Mesothelial cell of epicardium (in vitro differentiated cells): ENCODE results near the gene APH1B. TPM values are rescaled to one million over a fixed set of nuclear protein-coding genes. Genes with fewer than 3 reads are reported as not detected.

Experiments
- DNase-seq, 2 experiments: peaks; one replicate each; pipeline ENCODE4 v3.0.0; 2021; ENCODE audit warnings: low spot score in 2 of 2; ENCODE audit not compliant: unreplicated experiment in 2 of 2
- H3K27ac Mint-ChIP-seq: 2 replicates; pipeline ENCODE4 v1.8.0; 2021; ENCODE audit warnings: mixed read lengths
- H3K27me3 Mint-ChIP-seq: 2 replicates; pipeline ENCODE4 v1.8.0; 2021; ENCODE audit warnings: low read depth, mixed read lengths
- H3K36me3 Mint-ChIP-seq: 2 replicates; pipeline ENCODE4 v1.8.0; 2021; ENCODE audit warnings: mixed read lengths
- H3K4me1 Mint-ChIP-seq: 2 replicates; pipeline ENCODE4 v1.8.0; 2021; ENCODE audit warnings: mixed read lengths
- H3K4me3 Mint-ChIP-seq: 2 replicates; pipeline ENCODE4 v1.8.0; 2021; ENCODE audit warnings: mild to moderate bottlenecking, moderate library complexity, mixed read lengths
- H3K9me3 Mint-ChIP-seq: 2 replicates; pipeline ENCODE4 v1.8.0; 2021; ENCODE audit warnings: mixed read lengths
- CTCF ChIP-seq: fragments of 200-600 bp; sonication (generic); IDR thresholded peaks from one replicate; pipeline ENCODE4 v1.5.0; 2021; ENCODE audit warnings: antibody characterized with exemption; ENCODE audit not compliant: unreplicated experiment
- total RNA-seq: library from RNA; stranded (reverse); gene quantifications from 3 replicates; pipeline ENCODE4 v1.2.1, GENCODE V29; 2021

Gene APH1B
- total RNA-seq, 1 donor from 2014 or later = 21.9 TPM

- peaks cover 8% of the 10 kb centered on the region for H3K36me3 Mint-ChIP-seq
- H3K27ac Mint-ChIP-seq = no peak overlapping the region
- no peak for DNase-seq
- no peak overlapping the region for H3K4me3 Mint-ChIP-seq
- H3K9me3 Mint-ChIP-seq = no peaks in the 10 kb centered on the region
- peaks cover 9% of the 10 kb centered on the region for H3K4me1 Mint-ChIP-seq
- peak; percentile 44 for TF ChIP-seq CTCF
- no peaks in the 10 kb centered on the region for H3K27me3 Mint-ChIP-seq
These were observed 11.5 kb downstream of the APH1B start for GRCh38 chr15:63288778-63289378.

GRCh38 chr15:63291507-63291906 lies 14.1 kb downstream of the APH1B start:
- no peak for DNase-seq
- Mint-ChIP-seq H3K27me3 (no peaks in the 10 kb centered on the region), H3K4me1 (peaks cover 9% of the 10 kb centered on the region), H3K9me3 (no peaks in the 10 kb centered on the region), H3K4me3 (no peak overlapping the region), H3K36me3 (peaks cover 18% of the 10 kb centered on the region), H3K27ac (peak overlapping the region; percentile 64)
- TF ChIP-seq CTCF = no peak

GRCh38 chr15:63292241-63292640 lies 14.8 kb downstream of the APH1B start:
- Mint-ChIP-seq H3K4me1 (peaks cover 9% of the 10 kb centered on the region), H3K36me3 (peaks cover 17% of the 10 kb centered on the region), H3K4me3 (no peak overlapping the region), H3K27ac (no peak overlapping the region), H3K9me3 (no peaks in the 10 kb centered on the region), H3K27me3 (no peaks in the 10 kb centered on the region)
- no peak for TF ChIP-seq CTCF
- DNase-seq = no peak

GRCh38 chr15:63292771-63293170 lies 15.4 kb downstream of the APH1B start:
- no peak for TF ChIP-seq CTCF
- DNase-seq = no peak
- H3K27ac Mint-ChIP-seq = no peak overlapping the region

GRCh38 chr15:63294359-63294758 lies 17.0 kb downstream of the APH1B start:
- no peaks in the 10 kb centered on the region for H3K9me3 Mint-ChIP-seq
- peaks cover 9% of the 10 kb centered on the region for H3K4me1 Mint-ChIP-seq
- H3K27ac Mint-ChIP-seq = no peak overlapping the region
- H3K36me3 Mint-ChIP-seq = peaks cover 27% of the 10 kb centered on the region
- H3K27me3 Mint-ChIP-seq = no peaks in the 10 kb centered on the region
- DNase-seq = no peak
- TF ChIP-seq CTCF = no peak
- H3K4me3 Mint-ChIP-seq = no peak overlapping the region

More at GRCh38 chr15:63292771-63293170, 15.4 kb downstream of the APH1B start:
- H3K27me3 Mint-ChIP-seq = no peaks in the 10 kb centered on the region
- H3K4me3 Mint-ChIP-seq = no peak overlapping the region
- peaks cover 19% of the 10 kb centered on the region for H3K36me3 Mint-ChIP-seq
- peaks cover 9% of the 10 kb centered on the region for H3K4me1 Mint-ChIP-seq
- no peaks in the 10 kb centered on the region for H3K9me3 Mint-ChIP-seq

GRCh38 chr15:63295341-63295740 lies 17.9 kb downstream of the APH1B start:
- H3K27ac Mint-ChIP-seq = no peak overlapping the region
- H3K4me3 Mint-ChIP-seq = no peak overlapping the region
- peaks cover 31% of the 10 kb centered on the region for H3K36me3 Mint-ChIP-seq
- H3K4me1 Mint-ChIP-seq = peaks cover 9% of the 10 kb centered on the region
- DNase-seq = no peak
- TF ChIP-seq CTCF = no peak
- no peaks in the 10 kb centered on the region for H3K9me3 Mint-ChIP-seq
- no peaks in the 10 kb centered on the region for H3K27me3 Mint-ChIP-seq
